Measurements from ENCODE around the gene MED29. TPM values are rescaled to one million over a fixed set of nuclear protein-coding genes. Genes with fewer than 3 reads are reported as not detected.

MED29 gene
- total and polyA plus RNA-seq, 2 donors (not counting 1 experiment from before 2014, with no cell fraction given): 23.0 to 28.9 TPM

DNA sequence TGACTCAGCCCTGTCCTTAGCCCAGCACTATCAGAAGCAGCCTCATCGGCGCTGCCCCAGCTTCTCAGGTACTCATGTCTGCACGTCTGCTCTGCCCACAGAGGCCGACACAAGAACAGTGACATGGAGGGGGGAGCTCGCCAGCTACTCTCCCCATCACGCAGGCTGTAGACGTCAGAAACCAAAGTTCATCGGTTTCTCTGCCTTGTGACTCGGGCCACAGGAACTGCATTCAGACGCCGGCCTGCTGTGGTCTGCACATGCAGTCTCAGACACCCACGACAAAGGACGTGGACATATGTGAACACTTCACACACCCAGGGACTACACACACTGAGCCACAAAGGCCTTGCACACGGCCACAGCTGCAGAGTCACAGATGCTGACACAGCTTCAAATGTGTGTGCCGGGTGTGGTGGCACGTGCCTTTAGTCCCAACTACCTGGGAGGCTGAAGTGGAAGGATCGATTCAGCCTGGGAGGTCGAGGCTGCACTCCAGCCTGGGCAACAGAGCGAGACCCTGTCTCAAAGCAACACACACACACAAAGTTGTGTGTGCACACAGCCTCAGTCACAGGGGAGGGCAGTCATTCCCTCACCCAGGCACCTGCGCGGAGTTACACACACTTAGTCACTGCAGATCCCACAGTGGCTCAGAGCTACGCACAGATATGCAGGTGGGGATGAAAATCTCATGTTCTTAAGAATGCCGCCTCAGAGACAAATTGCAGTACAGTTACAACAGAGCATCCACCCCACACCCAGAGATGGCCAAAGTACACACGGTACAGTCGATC lies 10.6 kb downstream of the MED29 start:
- DNase-seq (ENCODE audit: low read depth in 2 of 2): peak; percentile 82 to 85
- Histone ChIP-seq H3K36me3 (ENCODE audit: control insufficient read depth, insufficient read depth, low read length) (peaks cover 3% of the 10 kb centered on the region), H3K79me2 (ENCODE audit: control insufficient read depth, insufficient read depth, low read length) (peaks cover 10% of the 10 kb centered on the region), H3K9me3 (ENCODE audit: control insufficient read depth, insufficient read depth, low read depth, low read length) (no peaks in the 10 kb centered on the region), H3K9ac (ENCODE audit: insufficient read depth, low read length) (peak overlapping the region; percentile 86), H3K27ac (ENCODE audit: insufficient read depth, low read length) (peak overlapping the region; percentile 96), H3K27me3 (ENCODE audit: control insufficient read depth, insufficient read depth, low read length) (no peaks in the 10 kb centered on the region), H3K4me2 (ENCODE audit: extremely low read depth, insufficient read depth, low read length) (peak overlapping the region; percentile 54), H3K4me1 (ENCODE audit: control insufficient read depth, extremely low read depth, insufficient read depth, low read length) (peaks cover 38% of the 10 kb centered on the region), H3K4me3 (replicated peaks in 1 of 4; ENCODE audit: control extremely low read depth in 1 of 4, insufficient read depth in 1 of 4, low read depth in 3 of 4, low read length in 4 of 4) (no peak overlapping the region), H2AFZ (ENCODE audit: low read length) (peak overlapping the region; percentile 21), H4K20me1 (ENCODE audit: control insufficient read depth, extremely low read depth, insufficient read depth, low read length) (no peaks in the 10 kb centered on the region)
- TF ChIP-seq, protein P1, sequence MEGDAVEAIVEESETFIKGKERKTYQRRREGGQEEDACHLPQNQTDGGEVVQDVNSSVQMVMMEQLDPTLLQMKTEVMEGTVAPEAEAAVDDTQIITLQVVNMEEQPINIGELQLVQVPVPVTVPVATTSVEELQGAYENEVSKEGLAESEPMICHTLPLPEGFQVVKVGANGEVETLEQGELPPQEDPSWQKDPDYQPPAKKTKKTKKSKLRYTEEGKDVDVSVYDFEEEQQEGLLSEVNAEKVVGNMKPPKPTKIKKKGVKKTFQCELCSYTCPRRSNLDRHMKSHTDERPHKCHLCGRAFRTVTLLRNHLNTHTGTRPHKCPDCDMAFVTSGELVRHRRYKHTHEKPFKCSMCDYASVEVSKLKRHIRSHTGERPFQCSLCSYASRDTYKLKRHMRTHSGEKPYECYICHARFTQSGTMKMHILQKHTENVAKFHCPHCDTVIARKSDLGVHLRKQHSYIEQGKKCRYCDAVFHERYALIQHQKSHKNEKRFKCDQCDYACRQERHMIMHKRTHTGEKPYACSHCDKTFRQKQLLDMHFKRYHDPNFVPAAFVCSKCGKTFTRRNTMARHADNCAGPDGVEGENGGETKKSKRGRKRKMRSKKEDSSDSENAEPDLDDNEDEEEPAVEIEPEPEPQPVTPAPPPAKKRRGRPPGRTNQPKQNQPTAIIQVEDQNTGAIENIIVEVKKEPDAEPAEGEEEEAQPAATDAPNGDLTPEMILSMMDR (conservative IDR thresholded peaks at IDR 0.05 in 1 of 2, IDR thresholded peaks at IDR 0.05 in 1 of 2; ENCODE audit: low read depth in 1 of 2, low read length in 2 of 2): no peak
- no peak for TF ChIP-seq EZH2 (IDR thresholded peaks at IDR 0.05; ENCODE audit: low read length, missing control alignments)

DNA sequence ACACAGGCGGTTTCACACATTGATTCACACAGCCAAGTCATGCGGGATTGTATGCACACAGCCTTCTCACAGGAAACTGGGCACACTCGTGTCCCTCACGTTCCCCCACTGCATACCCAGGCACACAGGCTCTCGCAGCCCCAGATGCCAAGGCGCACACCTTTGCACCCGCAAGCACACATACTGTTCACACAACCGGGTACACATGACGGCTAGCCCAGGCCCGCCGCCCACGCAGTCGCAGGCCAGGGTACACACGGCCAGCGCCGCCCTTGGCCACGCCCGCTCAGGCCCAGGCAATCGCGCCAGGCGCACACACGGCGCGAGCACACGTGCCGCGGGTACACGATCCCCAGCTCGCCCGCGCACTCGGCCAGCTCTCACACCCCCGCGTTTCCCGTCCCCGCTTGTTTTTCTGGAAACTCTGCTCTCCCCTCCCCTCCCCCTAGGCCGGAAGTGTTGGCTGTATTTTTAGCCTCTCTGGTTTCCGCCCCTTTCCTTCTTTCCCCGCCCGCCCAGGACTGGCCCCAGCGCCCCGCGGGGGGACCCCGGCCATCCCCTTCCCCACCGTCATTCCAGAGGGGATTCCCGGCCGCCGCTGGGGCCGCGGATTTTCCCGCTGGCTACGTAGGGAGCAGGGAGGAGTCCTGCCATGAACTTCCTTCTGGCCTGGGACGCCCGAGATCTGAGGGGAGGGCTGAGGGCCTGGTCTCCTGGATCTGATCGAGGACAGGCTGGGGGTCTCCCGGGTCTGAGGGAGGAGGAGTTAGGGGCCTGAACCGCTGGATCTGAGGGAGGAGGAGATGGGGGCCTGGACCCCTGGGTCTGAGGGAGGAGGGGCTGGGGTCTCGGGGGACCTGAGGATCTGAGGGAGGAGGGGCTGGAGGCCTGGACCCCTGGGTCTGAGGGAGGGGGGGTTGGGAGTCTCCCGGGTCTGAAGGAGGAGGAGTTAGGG lies 11.4 kb downstream of the MED29 start:
- Histone ChIP-seq H3K79me2 (ENCODE audit: control insufficient read depth, insufficient read depth, low read length) (peaks cover 19% of the 10 kb centered on the region), H4K20me1 (ENCODE audit: control insufficient read depth, extremely low read depth, insufficient read depth, low read length) (no peaks in the 10 kb centered on the region), H3K9ac (ENCODE audit: insufficient read depth, low read length) (peak overlapping the region; percentile 86), H3K27ac (ENCODE audit: insufficient read depth, low read length) (peak overlapping the region; percentile 96), H3K4me1 (ENCODE audit: control insufficient read depth, extremely low read depth, insufficient read depth, low read length) (peaks cover 38% of the 10 kb centered on the region), H2AFZ (ENCODE audit: low read length) (peak overlapping the region; percentile 21), H3K27me3 (ENCODE audit: control insufficient read depth, insufficient read depth, low read length) (no peaks in the 10 kb centered on the region), H3K4me3 (replicated peaks in 1 of 4; ENCODE audit: control extremely low read depth in 1 of 4, insufficient read depth in 1 of 4, low read depth in 3 of 4, low read length in 4 of 4) (peak overlapping the region; percentile 30 to 58 (median 42)), H3K36me3 (ENCODE audit: control insufficient read depth, insufficient read depth, low read length) (peaks cover 2% of the 10 kb centered on the region), H3K4me2 (ENCODE audit: extremely low read depth, insufficient read depth, low read length) (peak overlapping the region; percentile 79), H3K9me3 (ENCODE audit: control insufficient read depth, insufficient read depth, low read depth, low read length) (no peaks in the 10 kb centered on the region)
- DNase-seq (ENCODE audit: low read depth in 2 of 2): peak; percentile 79 to 94
- TF ChIP-seq, protein P1 (conservative IDR thresholded peaks at IDR 0.05 in 1 of 2, IDR thresholded peaks at IDR 0.05 in 1 of 2; ENCODE audit: low read depth in 1 of 2, low read length in 2 of 2): no peak
- no peak for TF ChIP-seq EZH2 (IDR thresholded peaks at IDR 0.05; ENCODE audit: low read length, missing control alignments)
